ENCODE measurements around the gene MYO3B. TPM values are rescaled to one million over a fixed set of nuclear protein-coding genes. Genes with fewer than 3 reads are reported as not detected.

MYO3B gene
- total and polyA plus RNA-seq, 2 donors from 2014 or later: 3.5 to 6.4 TPM

DNA sequence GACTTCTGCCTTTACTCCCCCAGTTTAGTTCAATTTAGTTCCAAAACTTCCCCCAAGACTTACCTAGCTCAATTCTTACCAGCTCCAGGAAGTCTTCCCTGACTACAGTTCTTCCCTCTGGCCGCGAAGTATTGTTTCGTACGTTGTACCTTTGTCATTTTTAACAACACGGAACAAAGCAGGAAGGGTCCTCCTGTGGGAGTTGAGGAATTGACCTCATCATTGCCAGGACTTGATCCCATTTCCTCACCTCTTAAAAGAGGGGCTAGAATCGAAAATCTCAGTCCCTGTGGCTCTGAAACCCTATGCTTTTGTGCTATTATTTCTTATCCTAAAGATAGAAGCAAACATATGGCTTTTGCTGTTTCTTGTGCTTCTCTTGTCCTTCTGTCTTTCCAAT is 187.1 kb downstream of the MYO3B start:
- FAIRE-seq: no peak
- Histone ChIP-seq H3K9me3 (ENCODE audit: control insufficient read depth in 2 of 3, insufficient read depth in 1 of 3, low read length in 3 of 3) (no peaks in the 10 kb centered on the region), H3K4me1 (ENCODE audit: control insufficient read depth in 2 of 3, insufficient read depth in 2 of 3, low read depth in 1 of 3, low read length in 3 of 3) (no peaks in the 10 kb centered on the region), H3K36me3 (ENCODE audit: control insufficient read depth in 2 of 3, insufficient read depth in 3 of 3, low read length in 3 of 3) (no peaks in the 10 kb centered on the region), H3K27me3 (ENCODE audit: control insufficient read depth, insufficient read depth, low read length) (no peaks in the 10 kb centered on the region), H3K27ac (ENCODE audit: low read depth in 2 of 2, low read length in 2 of 2) (no peak overlapping the region), H3K4me3 (ENCODE audit: low read length in 3 of 3) (no peak overlapping the region), H3K9ac (ENCODE audit: low read length in 3 of 3) (no peak overlapping the region)
- intact Hi-C loops (cut with DNase I): no loop called here
- TF ChIP-seq, protein P1, sequence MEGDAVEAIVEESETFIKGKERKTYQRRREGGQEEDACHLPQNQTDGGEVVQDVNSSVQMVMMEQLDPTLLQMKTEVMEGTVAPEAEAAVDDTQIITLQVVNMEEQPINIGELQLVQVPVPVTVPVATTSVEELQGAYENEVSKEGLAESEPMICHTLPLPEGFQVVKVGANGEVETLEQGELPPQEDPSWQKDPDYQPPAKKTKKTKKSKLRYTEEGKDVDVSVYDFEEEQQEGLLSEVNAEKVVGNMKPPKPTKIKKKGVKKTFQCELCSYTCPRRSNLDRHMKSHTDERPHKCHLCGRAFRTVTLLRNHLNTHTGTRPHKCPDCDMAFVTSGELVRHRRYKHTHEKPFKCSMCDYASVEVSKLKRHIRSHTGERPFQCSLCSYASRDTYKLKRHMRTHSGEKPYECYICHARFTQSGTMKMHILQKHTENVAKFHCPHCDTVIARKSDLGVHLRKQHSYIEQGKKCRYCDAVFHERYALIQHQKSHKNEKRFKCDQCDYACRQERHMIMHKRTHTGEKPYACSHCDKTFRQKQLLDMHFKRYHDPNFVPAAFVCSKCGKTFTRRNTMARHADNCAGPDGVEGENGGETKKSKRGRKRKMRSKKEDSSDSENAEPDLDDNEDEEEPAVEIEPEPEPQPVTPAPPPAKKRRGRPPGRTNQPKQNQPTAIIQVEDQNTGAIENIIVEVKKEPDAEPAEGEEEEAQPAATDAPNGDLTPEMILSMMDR (IDR thresholded peaks at IDR 0.05; ENCODE audit: borderline replicate concordance, extremely low read depth, insufficient read depth): no peak
- DNase-seq: no peak

DNA sequence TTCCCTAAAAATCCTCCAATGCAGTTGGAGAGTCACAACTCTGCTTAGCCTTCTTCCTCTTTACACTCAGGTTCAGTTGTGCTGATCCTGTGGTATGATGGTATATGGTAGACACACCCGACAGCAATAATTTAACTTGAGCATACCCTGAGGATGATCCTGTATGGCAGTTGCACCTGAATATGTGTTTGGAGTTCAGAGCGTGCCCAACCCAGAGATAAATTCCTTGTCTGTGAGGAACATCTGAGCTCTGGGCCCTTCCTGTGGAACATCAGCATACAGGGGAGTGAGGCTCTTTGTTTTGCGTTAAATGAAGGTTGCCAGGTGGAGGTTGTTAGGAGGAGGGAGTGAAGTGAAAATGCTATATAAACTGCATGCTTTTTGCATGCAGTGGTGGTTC is 187.7 kb downstream of the MYO3B start:
- FAIRE-seq (no peak), DNase-seq (no peak)
- Histone ChIP-seq H3K27ac (ENCODE audit: low read depth in 2 of 2, low read length in 2 of 2) (no peak overlapping the region), H3K36me3 (ENCODE audit: control insufficient read depth in 2 of 3, insufficient read depth in 3 of 3, low read length in 3 of 3) (no peaks in the 10 kb centered on the region), H3K9ac (ENCODE audit: low read length in 3 of 3) (no peak overlapping the region), H3K27me3 (ENCODE audit: control insufficient read depth, insufficient read depth, low read length) (no peaks in the 10 kb centered on the region), H3K4me1 (ENCODE audit: control insufficient read depth in 2 of 3, insufficient read depth in 2 of 3, low read depth in 1 of 3, low read length in 3 of 3) (no peaks in the 10 kb centered on the region), H3K9me3 (ENCODE audit: control insufficient read depth in 2 of 3, insufficient read depth in 1 of 3, low read length in 3 of 3) (no peaks in the 10 kb centered on the region), H3K4me3 (ENCODE audit: low read length in 3 of 3) (no peak overlapping the region)
- TF ChIP-seq, protein P1 (IDR thresholded peaks at IDR 0.05; ENCODE audit: borderline replicate concordance, extremely low read depth, insufficient read depth): no peak
- intact Hi-C loops (cut with DNase I): no loop called here

DNA sequence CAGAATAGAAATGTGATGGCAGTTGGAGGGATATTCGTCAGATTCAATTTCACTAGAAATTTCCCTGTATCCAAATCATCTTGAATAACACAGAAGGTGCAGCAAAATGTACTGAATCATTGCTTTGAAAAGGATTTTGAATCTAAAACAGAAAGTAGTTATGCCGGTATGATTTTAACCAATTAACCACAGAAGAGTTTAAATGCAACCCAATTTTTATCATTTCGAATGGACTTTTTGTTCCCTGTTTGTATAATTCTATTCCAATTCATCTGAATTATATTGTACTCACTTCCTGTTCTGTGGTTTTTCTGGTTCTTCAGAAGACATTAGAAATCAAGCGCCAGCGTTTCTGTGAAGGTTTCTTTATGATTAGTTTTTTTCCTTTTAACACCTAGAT is 190.4 kb downstream of the MYO3B start:
- no peak for FAIRE-seq
- DNase-seq: no peak
- TF ChIP-seq, protein P1 (IDR thresholded peaks at IDR 0.05; ENCODE audit: borderline replicate concordance, extremely low read depth, insufficient read depth): no peak
- Histone ChIP-seq H3K9ac (ENCODE audit: low read length in 3 of 3) (no peak overlapping the region), H3K4me1 (ENCODE audit: control insufficient read depth in 2 of 3, insufficient read depth in 2 of 3, low read depth in 1 of 3, low read length in 3 of 3) (no peaks in the 10 kb centered on the region), H3K9me3 (ENCODE audit: control insufficient read depth in 2 of 3, insufficient read depth in 1 of 3, low read length in 3 of 3) (no peaks in the 10 kb centered on the region), H3K27ac (ENCODE audit: low read depth in 2 of 2, low read length in 2 of 2) (no peak overlapping the region), H3K4me3 (ENCODE audit: low read length in 3 of 3) (no peak overlapping the region), H3K27me3 (ENCODE audit: control insufficient read depth, insufficient read depth, low read length) (no peaks in the 10 kb centered on the region), H3K36me3 (ENCODE audit: control insufficient read depth in 2 of 3, insufficient read depth in 3 of 3, low read length in 3 of 3) (no peaks in the 10 kb centered on the region)
- intact Hi-C loops (cut with DNase I): no loop called here

DNA sequence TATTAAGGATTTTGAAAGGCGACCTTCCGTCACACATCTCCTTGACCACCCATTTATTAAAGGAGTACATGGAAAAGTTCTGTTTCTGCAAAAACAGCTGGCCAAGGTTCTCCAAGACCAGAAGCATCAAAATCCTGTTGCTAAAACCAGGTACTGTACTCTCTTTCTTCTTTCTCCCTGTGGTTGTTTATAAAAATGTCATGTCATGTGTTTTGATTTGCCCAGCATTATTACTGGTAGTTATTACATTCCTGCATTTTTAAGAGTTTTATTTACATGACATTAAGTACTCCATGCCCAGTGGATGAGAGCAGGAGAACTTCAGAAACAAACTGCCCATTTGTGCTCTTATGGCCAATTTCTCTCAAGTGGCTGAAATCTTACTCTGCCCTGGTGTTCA is 191.3 kb downstream of the MYO3B start:
- FAIRE-seq (no peak), DNase-seq (no peak)
- Histone ChIP-seq H3K36me3 (ENCODE audit: control insufficient read depth in 2 of 3, insufficient read depth in 3 of 3, low read length in 3 of 3) (no peaks in the 10 kb centered on the region), H3K27ac (ENCODE audit: low read depth in 2 of 2, low read length in 2 of 2) (no peak overlapping the region), H3K9ac (ENCODE audit: low read length in 3 of 3) (no peak overlapping the region), H3K9me3 (ENCODE audit: control insufficient read depth in 2 of 3, insufficient read depth in 1 of 3, low read length in 3 of 3) (no peaks in the 10 kb centered on the region), H3K27me3 (ENCODE audit: control insufficient read depth, insufficient read depth, low read length) (no peaks in the 10 kb centered on the region), H3K4me3 (ENCODE audit: low read length in 3 of 3) (no peak overlapping the region), H3K4me1 (ENCODE audit: control insufficient read depth in 2 of 3, insufficient read depth in 2 of 3, low read depth in 1 of 3, low read length in 3 of 3) (no peaks in the 10 kb centered on the region)
- TF ChIP-seq, protein P1 (IDR thresholded peaks at IDR 0.05; ENCODE audit: borderline replicate concordance, extremely low read depth, insufficient read depth): no peak
- intact Hi-C loops (cut with DNase I): no loop called here
